NCI-H1436 treated with DMSO at 0.1 percent for 48 hours (cell line): ENCODE data around the gene RARA.
A peak's percentile ranks its signal among the peaks of the same experiment; 100 is the strongest.

Experiments used
- DNase-seq: peaks from one replicate; lab custom pipeline; 2025; lab: John Stamatoyannopoulos, UW

The RARA gene

GRCh38 chr17:40309031-40309948 lies at the start of gene RARA:
Gene RARA, plus strand, starts transcription at chr17:40309180. Its CDS starts 22,039 bp downstream, at chr17:40331219.
- DNase-seq = no peak

- no peak for DNase-seq
These were observed 49.5 kb upstream of the RARA start for GRCh38 chr17:40259505-40259904.

DNA sequence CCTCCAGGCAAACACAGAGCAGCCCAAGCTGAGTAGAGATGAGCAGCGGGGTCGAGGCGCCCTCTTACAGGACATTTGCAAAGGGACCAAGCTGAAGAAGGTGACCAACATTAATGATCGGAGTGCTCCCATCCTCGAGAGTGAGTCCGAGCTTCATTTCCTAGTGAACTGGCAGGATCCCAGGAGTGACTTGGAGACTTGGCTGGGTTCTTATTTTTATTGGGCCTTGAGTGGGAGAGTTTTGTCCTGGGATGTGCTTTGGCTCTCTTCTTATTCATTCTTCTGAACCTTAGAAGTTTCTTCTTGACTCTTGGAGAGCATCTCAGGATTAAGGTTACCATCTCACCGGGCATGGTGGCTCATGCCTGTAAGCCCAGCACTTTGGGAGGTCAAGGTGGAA lies 48.5 kb upstream of the RARA start:
- DNase-seq = no peak

GRCh38 chr17:40264458-40265185 lies 44.4 kb upstream of the RARA start:
- no peak for DNase-seq

DNA sequence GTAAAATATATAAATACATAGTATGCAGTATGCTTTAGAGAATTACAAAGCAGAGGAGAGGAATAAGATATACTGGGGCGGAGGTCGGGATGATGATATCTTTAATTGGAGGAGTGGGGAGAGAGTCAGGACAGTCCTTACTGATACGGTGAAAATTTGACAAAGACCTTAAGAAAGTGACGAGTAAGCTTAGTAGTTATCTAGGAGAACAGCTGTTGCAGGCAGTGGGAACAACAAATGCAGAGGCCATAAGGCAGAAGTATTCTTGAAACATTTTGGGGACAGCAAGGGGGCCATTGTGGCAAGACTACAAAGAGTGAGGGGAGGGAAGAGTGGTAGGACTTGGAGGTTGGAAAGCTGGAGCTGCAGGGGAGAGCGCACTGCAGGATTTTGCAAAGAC lies 43.6 kb upstream of the RARA start:
- DNase-seq = no peak

DNA sequence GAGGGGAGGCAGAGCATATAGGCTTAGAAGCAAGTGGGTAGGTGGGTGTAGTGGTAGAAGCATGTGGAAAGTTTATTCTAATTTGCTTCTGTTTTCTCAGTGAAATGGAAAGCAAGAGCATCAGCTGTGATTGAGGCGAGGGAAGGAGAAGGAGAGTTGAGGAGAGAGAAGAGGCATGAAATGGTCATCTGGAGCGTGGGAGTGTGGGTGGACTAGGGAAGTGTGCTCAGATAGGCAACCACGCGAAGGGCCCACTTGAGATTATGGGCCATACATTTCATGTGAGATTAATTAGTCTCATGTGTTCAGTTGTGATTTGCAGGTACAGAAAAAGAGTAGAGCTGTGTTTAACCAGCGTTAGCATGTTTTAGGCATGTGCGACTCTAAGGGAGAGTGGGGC lies 42.1 kb upstream of the RARA start:
- no peak for DNase-seq

GRCh38 chr17:40268141-40268712 lies 40.8 kb upstream of the RARA start:
- DNase-seq = no peak

GRCh38 chr17:40278414-40278813 lies 30.6 kb upstream of the RARA start:
- no peak for DNase-seq

- DNase-seq = no peak
These were observed 29.6 kb upstream of the RARA start for GRCh38 chr17:40279402-40279801.

GRCh38 chr17:40281663-40282062 lies 27.3 kb upstream of the RARA start:
- DNase-seq = no peak

DNA sequence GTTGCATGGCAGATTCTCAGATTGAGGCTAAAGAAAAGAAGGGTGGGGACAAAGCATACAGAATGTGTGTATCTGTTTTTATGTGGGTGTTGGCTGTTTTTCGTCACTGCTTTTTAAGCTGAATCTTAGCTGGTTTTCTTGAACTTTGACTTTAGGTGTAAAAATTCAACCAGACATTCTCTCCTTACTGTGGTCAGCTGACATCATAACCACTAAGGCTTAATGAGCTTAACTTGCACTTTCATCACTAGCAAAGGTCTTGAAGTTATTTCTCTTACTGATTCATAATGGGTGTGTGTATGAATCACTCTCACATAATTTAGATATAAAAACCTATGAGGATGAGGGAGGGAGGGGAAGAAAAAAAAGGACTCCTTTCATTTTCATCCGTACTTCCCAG lies 25.3 kb upstream of the RARA start:
- no peak for DNase-seq

GRCh38 chr17:40284085-40284713 lies 24.8 kb upstream of the RARA start:
- DNase-seq = no peak

GRCh38 chr17:40286473-40286872 lies 22.5 kb upstream of the RARA start:
- DNase-seq = no peak

DNA sequence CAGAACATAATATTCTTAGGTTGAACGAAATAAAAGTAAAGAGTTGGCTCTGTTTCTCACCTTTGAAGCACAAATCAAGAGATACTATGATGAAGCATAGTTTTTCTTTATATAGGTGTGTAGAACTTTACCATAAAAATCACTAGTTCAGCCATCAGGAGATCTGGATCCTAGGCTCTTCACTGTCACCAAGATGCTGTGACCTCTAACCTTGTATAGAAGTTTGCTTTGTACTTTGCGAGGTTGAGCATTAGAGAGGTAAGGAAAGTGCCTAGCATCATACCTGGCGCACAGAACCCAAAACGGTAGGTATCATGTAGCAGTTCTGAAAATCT lies 21.9 kb upstream of the RARA start:
- DNase-seq = no peak

DNA sequence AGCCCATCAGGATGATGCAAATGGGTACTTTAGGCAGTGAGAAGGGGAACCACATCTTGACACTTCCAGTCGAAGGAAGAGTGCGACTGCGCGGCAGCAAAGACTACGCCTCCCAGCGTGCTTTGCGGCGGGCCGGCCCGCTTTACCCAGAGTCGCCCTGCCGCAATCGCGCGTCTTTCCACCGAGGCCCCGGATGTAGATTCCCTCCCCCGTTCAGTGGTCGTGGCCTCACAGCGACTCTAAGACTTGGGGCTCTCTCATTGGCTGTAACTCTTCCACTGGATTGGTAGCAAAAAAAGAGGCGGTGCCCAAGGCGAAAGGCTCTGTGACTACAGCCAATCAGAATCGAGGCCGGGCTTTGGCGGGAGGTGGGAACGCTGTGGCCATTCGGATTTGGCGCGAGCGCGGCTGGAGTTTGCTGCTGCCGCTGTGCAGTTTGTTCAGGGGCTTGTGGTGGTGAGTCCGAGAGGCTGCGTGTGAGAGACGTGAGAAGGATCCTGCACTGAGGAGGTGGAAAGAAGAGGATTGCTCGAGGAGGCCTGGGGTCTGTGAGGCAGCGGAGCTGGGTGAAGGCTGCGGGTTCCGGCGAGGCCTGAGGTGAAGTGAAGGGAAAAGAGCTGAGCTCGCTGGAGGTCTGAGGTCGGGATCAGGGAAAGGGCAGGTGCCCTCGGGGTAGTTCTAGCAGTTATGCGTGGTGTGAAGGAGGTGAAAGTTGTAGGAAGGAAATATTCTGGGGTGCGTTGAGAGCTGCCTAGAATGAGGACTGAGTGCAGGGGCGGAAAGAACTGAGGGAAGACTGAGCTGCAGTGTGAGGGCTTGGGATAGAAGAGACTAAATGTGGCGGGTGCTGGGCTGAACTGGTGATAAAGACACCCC lies 21.2 kb upstream of the RARA start, which contains the start of gene CDC6:
Gene CDC6 (plus strand): TSS at position 386 of the 876 bp plus-strand sequence. CDS start 1,542 bp downstream, outside the sequence.
- DNase-seq = peak; percentile 99

DNA sequence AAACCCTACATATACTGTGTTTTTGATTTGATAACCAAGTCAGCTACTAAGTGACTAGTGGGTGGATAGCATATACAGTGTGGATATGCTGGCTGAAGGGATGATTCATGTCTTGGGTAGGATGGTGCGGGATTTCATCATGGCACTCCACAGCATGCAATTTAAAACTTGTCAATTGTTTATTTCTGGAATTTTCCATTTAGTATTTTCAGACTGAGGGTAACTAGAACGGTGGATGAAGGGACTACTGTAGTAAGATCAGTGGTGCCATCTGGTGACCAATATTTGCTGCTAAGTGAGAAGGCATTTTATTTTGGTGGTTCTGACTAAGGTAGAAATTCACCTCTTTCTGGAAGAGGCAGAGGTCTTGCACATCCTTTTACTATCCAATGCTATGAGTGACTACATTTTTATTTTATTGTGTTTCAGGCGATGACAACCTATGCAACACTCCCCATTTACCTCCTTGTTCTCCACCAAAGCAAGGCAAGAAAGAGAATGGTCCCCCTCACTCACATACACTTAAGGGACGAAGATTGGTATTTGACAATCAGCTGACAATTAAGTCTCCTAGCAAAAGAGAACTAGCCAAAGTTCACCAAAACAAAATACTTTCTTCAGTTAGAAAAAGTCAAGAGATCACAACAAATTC lies 18.2 kb upstream of the RARA start:
- DNase-seq = peak; percentile 21

- DNase-seq = no peak
These were observed 17.7 kb upstream of the RARA start for GRCh38 chr17:40291281-40291664.

DNA sequence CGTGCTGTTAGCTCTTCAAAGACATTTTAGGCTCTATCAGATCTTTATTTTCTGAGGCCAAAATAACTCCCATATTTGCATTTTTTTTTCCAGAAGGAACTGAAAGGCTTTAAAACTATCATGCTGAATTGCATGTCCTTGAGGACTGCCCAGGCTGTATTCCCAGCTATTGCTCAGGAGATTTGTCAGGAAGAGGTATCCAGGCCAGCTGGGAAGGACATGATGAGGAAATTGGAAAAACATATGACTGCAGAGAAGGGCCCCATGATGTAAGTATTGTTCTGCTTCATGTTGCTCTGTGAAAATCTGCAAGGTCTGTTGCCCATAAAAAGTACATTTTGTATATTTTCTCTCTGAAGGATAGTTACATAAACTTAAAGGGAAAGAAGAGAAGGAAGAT lies 15.6 kb upstream of the RARA start:
- no peak for DNase-seq

- DNase-seq = no peak
These were observed 13.2 kb upstream of the RARA start for GRCh38 chr17:40295488-40296436.

- no peak for DNase-seq
These were observed 11.5 kb upstream of the RARA start for GRCh38 chr17:40297511-40297910.
